Kidney (tissue), 14 donors: ENCODE results near the gene ANAPC2. TPM values are rescaled to one million over a fixed set of nuclear protein-coding genes. Genes with fewer than 3 reads are reported as not detected.
A peak's percentile ranks its signal among the peaks of the same experiment; 100 is the strongest.

Experiments used
- DNase-seq, 5 donors: peaks; one replicate each; pipeline ENCODE4 v3.0.0-alpha.2; 2013 to 2020
- FAIRE-seq: peaks from 2 replicates; lab custom pipeline; 2012; peaks lifted over from hg19 to GRCh38; lab: Jason Lieb, UNC
- H3K27ac ChIP-seq, 2 donors: one replicate each; pipeline ENCODE4 v1.7.0; 2013; ENCODE audit warnings: low read depth in 2 of 2, low read length in 2 of 2, inconsistent platforms in 1 of 2
- H3K27me3 ChIP-seq: one replicate; pipeline ENCODE4 v1.7.1; 2013; ENCODE audit warnings: low read length, inconsistent platforms; ENCODE audit not compliant: control insufficient read depth, insufficient read depth
- H3K36me3 ChIP-seq, 3 donors: one replicate each; pipeline versions ENCODE4 v1.7.0 to v1.7.1; 2013; ENCODE audit warnings: low read length in 3 of 3, control low read depth in 1 of 3, inconsistent platforms in 1 of 3; ENCODE audit not compliant: insufficient read depth in 3 of 3, control insufficient read depth in 2 of 3
- H3K4me1 ChIP-seq, 3 donors: one replicate each; pipeline versions ENCODE4 v1.7.0 to v1.7.1; 2013; ENCODE audit warnings: low read length in 3 of 3, inconsistent platforms in 1 of 3, low read depth in 1 of 3; ENCODE audit not compliant: control insufficient read depth in 2 of 3, insufficient read depth in 2 of 3
- H3K4me3 ChIP-seq, 3 donors: one replicate each; pipeline versions ENCODE4 v1.7.0 to v1.8.1; 2013; ENCODE audit warnings: low read length in 3 of 3, control low read depth in 1 of 3, inconsistent platforms in 1 of 3
- H3K9ac ChIP-seq, 3 donors: one replicate each; pipeline versions ENCODE4 v1.7.0 to v1.7.1; 2013; ENCODE audit warnings: low read length in 3 of 3, control low read depth in 1 of 3, inconsistent platforms in 1 of 3
- H3K9me3 ChIP-seq, 3 donors: one replicate each; pipeline versions ENCODE4 v1.7.0 to v1.7.1; 2013; ENCODE audit warnings: low read length in 3 of 3, control low read depth in 1 of 3, inconsistent platforms in 1 of 3; ENCODE audit not compliant: control insufficient read depth in 2 of 3, insufficient read depth in 1 of 3
- CTCF ChIP-seq: IDR thresholded peaks from 3 replicates; pipeline ENCODE4 v1.5.1; 2012; ENCODE audit warnings: mild to moderate bottlenecking, moderate library complexity, borderline replicate concordance; ENCODE audit not compliant: insufficient read depth; ENCODE audit errors: extremely low read depth
- intact Hi-C: fragments of 100-400 bp; cut with DNase I; formaldehyde crosslinking; loops from one replicate; pipeline ENCODE4 v1.11.1; 2022
- polyA plus RNA-seq: library from polyadenylated mRNA; stranded (reverse); fragments of 350-450 nt; fragmentation: Illumina TruSeq; extraction: RNeasy Lipid Tissue Mini Kit (QIAGEN cat#74804); gene quantifications from one replicate; pipeline ENCODE4 v1.2.3, GENCODE V29; 2014; ENCODE audit warnings: low read depth, low replicate concordance; ENCODE audit not compliant: insufficient read depth
- total RNA-seq: library from RNA; stranded (reverse); fragmentation: NEBNext Ultra II Directional; extraction: Animal tissue kit (Norgen Biotek cat#: 25700); gene quantifications from one replicate; pipeline ENCODE4 v1.2.1, GENCODE V29; 2021
- donor health status: control.
- donor health status: control.
- donor health status: control.
- donor health status: control.
- donor health status: control.
- donor health status: DM: yes; HTN: yes; CAD: no.
- donor health status: Normal renal cell carcinoma (clear cell type).

ANAPC2 gene
- total and polyA plus RNA-seq, 2 donors from 2014 or later: 19.9 to 57.2 TPM

GRCh38 chr9:137233143-137233980 is 45.0 kb upstream of the ANAPC2 start:
- Histone ChIP-seq H3K9ac (no peak overlapping the region), H3K4me1 (peaks cover 0 to 16% (median 9%) of the 10 kb centered on the region in 3 donors), H3K4me3 (no peak overlapping the region), H3K27ac (no peak overlapping the region), H3K27me3 (no peaks in the 10 kb centered on the region), H3K9me3 (no peaks in the 10 kb centered on the region), H3K36me3 (no peaks in the 10 kb centered on the region)
- FAIRE-seq (no peak), DNase-seq (no peak)
- TF ChIP-seq CTCF: no peak
- intact Hi-C loops: loop anchor here (10.0 kb wide), 1 partner anchor 119 kb away; the partner anchor contains the start of gene DPP7

GRCh38 chr9:137232510-137232909 is 44.1 kb upstream of the ANAPC2 start:
- FAIRE-seq (no peak), DNase-seq (no peak)
- Histone ChIP-seq H3K4me3 (peak overlapping the region in 1 of 3 donors; percentile 25), H3K4me1 (peaks cover 0 to 19% (median 9%) of the 10 kb centered on the region in 3 donors), H3K36me3 (no peaks in the 10 kb centered on the region), H3K27ac (no peak overlapping the region), H3K27me3 (no peaks in the 10 kb centered on the region), H3K9ac (no peak overlapping the region), H3K9me3 (no peaks in the 10 kb centered on the region)
- intact Hi-C loops: loop anchor here (10.0 kb wide), 1 partner anchor 118 kb away; the partner anchor contains the start of gene DPP7
- TF ChIP-seq CTCF: no peak

DNA sequence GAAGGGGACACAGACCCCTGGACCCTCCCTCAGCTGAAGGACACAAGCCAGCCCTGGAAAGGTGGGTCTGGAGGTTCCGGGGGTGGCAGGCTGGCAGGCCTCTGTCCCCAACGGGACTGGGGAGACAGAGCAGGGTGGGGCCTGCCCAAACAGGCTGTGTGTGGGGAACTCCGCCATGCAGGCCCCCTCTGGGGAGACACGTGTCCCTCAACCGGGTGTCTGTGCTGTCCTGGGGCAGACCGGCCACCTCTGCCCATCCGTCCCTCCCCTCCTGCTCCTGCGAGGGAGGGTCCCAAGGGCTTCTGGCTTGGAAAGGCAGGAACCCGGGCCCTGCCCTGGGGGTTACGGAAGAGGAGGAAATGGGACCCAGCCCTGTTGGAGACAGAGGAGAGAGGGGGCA is 43.7 kb upstream of the ANAPC2 start:
- intact Hi-C loops: loop anchor here (10.0 kb wide), 1 partner anchor 117 kb away; the partner anchor contains the start of gene DPP7
- H3K9me3 ChIP-seq: no peaks in the 10 kb centered on the region
- FAIRE-seq (no peak), DNase-seq (no peak)
- no peaks in the 10 kb centered on the region for H3K36me3 ChIP-seq
- TF ChIP-seq CTCF: no peak
- no peaks in the 10 kb centered on the region for H3K27me3 ChIP-seq
- peak overlapping the region in 1 of 3 donors; percentile 25 for H3K4me3 ChIP-seq
- H3K9ac ChIP-seq: no peak overlapping the region
- no peak overlapping the region for H3K27ac ChIP-seq
- peaks cover 0 to 23% (median 11%) of the 10 kb centered on the region in 3 donors for H3K4me1 ChIP-seq
